HG03521 (cell line): ENCODE results near the gene TSHZ3.

ENCODE experiments used
- ATAC-seq: cut with Tn5 transposase; IDR thresholded peaks from one replicate; pipeline ENCODE4 v1.9.1; 2021; ENCODE audit warnings: mild to moderate bottlenecking, moderate library complexity; ENCODE audit not compliant: unreplicated experiment

TSHZ3 gene

GRCh38 chr19:31314849-31315629 is 34.2 kb downstream of the TSHZ3 start:
- no peak for ATAC-seq

- no peak for ATAC-seq
Observed at GRCh38 chr19:31314156-31314555, 35.1 kb downstream of the TSHZ3 start.

GRCh38 chr19:31313291-31314030 is 35.8 kb downstream of the TSHZ3 start:
- no peak for ATAC-seq

- ATAC-seq = no peak
Observed at GRCh38 chr19:31312677-31313244, 36.5 kb downstream of the TSHZ3 start.

GRCh38 chr19:31312009-31312676 is 37.1 kb downstream of the TSHZ3 start:
- ATAC-seq = no peak

- no peak for ATAC-seq
Observed at GRCh38 chr19:31310432-31311133, 38.7 kb downstream of the TSHZ3 start.

GRCh38 chr19:31308781-31309180 is 40.5 kb downstream of the TSHZ3 start:
- no peak for ATAC-seq

- ATAC-seq = no peak
Observed at GRCh38 chr19:31307071-31307669, 42.1 kb downstream of the TSHZ3 start.

GRCh38 chr19:31306006-31306753 is 43.1 kb downstream of the TSHZ3 start:
- no peak for ATAC-seq

- no peak for ATAC-seq
Observed at GRCh38 chr19:31304831-31305312, 44.4 kb downstream of the TSHZ3 start.

- no peak for ATAC-seq
Observed at GRCh38 chr19:31303262-31303815, 45.9 kb downstream of the TSHZ3 start.

- no peak for ATAC-seq
Observed at GRCh38 chr19:31301306-31301980, 47.8 kb downstream of the TSHZ3 start.

- ATAC-seq = no peak
Observed at GRCh38 chr19:31300422-31300821, 48.8 kb downstream of the TSHZ3 start.

- no peak for ATAC-seq
Observed at GRCh38 chr19:31299665-31300064, 49.6 kb downstream of the TSHZ3 start.

GRCh38 chr19:31297991-31298390 is 51.2 kb downstream of the TSHZ3 start:
- no peak for ATAC-seq

GRCh38 chr19:31296741-31297390 is 52.4 kb downstream of the TSHZ3 start:
- ATAC-seq = no peak

GRCh38 chr19:31294189-31294588 is 55.0 kb downstream of the TSHZ3 start:
- ATAC-seq = no peak

- ATAC-seq = no peak
Observed at GRCh38 chr19:31292639-31293185, 56.5 kb downstream of the TSHZ3 start.
